Stimulated activated CD8-positive, alpha-beta memory T cell treated with anti-CD3 and anti-CD28 coated beads, Interleukin-2, amount 100 ng/mL, for 1 hour (primary cell): ENCODE data around the gene MYBPC2.
A peak's percentile ranks its signal among the peaks of the same experiment; 100 is the strongest.

Experiments
- DNase-seq, 2 donors: peaks; one replicate each; pipeline ENCODE4 v3.0.0-alpha.2; 2020; ENCODE audit warnings: low read depth in 2 of 2

MYBPC2 gene

DNA sequence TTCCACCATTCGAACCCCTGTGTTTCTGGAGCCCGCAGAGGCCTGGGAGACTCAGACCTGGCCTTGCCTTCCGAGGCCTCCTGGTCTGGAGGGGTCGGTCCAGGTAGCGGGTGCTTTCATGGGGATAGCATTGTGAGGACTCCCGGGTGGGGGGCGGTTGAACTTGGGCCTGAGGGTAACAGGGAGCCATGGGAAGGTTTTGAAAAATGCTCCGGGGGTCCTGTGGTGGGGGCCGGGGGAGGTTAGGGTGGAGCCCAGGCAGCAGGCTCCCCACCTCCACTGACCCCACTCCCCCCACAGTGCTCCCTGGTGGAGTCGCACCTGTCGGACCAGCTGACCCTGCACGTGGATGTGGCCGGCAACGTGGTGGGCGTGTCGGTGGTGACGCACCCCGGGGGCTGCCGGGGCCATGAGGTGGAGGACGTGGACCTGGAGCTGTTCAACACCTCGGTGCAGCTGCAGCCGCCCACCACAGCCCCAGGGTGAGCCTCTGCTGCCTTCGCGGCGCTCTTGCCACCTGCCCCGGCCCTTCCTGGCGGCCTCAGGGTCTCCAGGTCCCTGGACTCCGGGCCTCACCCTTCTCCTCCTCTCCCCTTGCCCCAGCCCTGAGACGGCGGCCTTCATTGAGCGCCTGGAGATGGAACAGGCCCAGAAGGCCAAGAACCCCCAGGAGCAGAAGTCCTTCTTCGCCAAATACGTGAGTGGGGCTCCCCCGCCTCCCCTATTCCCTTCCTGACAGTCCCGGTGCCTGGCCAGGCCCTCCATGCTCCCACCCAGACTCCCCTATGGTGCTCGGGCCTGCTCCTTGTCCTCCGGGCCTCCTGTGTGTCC lies 47.8 kb downstream of the MYBPC2 start:
- no peak for DNase-seq

DNA sequence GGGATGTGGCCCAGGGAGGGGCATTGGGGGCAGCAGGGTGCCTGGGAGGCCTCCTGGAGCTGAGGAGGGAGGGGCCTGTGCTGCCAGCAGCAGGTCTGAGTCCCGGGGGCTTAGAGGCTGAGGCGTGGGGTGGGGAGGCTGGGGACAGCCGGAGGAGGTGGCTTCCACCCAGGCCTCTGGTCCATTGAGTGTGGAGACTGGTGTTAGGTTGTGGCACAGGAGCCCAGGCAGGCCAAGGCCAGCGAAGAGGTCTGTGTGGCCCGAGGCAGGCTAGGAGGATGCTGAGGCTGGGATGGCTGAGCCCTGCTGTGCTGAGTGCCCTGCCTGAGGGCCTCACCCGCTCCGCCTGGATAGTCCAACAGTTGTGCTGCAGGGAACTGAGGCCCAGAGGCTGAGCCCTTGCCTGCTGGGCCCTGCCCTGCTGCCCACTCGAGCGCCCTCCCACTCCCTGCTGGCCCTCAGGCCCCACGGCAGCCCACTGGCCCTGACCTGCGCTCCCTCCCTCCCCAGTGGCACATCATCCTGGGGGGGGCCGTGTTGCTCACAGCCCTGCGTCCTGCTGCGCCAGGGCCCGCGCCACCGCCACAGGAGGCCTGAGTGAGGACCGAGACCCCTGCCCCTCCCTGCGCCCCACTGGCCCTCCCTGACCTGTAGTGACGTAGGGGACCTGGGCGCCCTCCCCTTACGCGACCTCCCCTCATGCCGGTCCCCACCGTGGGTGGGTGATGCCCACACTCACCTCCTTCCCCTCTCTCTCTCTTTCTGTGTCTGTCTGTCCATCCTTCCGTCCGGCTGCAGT lies 48.9 kb downstream of the MYBPC2 start:
- DNase-seq, result no peak

DNA sequence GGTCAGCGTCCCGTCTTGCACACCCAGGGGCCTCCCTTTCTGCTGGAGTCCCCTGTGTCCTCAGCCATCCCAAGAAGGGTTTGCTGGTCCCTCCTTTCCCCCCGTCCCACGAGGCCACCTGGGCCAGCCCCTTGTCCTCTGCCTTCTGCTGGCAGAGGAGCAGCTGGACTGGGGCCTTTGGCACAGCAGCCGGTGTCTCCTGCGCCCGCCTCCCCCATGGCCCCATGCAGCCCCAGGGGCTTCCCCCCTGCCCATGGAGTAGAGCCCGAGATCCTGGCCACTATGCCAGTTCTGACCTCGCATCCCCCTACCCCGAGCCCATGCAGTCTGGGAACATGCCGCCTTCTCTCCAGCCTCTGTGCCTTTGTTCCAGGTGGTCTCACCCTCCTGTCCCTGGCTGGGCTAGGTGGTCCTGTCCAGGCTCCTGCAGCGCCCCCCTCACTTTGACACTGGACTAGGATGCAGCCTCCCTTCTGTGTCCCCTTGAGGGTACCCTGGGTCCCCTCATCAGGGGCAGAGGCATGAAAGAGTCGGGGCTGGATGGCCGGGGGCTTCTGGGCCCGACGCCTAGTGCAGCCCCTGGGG lies 49.7 kb downstream of the MYBPC2 start:
- DNase-seq, result no peak

DNA sequence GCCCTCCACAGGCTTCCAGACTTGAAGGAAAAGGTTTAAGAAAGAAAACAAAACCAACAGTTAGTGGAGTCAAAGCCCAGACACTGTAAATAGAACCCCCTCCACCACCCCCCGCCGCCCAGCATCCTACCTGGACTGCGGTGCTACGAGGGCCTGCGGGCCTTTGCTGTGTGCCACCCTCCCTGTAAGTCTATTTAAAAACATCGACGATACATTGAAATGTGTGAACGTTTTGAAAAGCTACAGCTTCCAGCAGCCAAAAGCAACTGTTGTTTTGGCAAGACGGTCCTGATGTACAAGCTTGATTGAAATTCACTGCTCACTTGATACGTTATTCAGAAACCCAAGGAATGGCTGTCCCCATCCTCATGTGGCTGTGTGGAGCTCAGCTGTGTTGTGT lies 50.2 kb downstream of the MYBPC2 start:
- no peak for DNase-seq

DNA sequence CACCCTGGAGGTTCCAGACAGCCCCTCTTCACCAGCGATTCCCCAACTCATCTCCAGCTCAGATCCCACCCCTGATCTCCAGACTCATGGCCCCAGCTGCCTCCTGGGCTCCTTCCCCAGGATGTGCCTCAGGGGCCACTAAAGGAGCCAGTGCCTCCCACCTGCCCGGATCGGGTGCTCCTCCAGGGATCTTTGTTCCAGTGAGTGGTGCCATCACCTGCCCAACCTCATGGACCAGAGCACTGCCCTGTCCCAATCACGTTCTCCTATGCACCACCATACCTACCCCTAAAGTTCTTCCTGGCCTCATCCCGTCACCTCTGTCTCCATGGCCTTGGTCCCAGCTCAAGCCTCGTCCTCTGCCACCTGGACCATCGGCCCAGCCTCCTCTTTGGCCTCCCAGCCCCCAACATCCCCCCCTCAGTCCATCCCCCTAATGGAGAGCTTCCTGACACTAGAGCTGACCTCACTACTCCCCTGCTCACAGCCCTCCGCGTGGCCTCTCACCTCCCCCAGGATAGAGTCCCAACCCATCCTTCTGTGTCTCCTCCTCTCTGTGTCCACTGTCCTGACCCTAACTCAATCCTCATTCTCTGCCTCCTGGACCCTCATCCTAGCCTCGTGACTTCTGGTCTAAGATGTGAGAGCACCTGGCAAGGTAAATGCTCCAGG lies 52.7 kb downstream of the MYBPC2 start:
- no peak for DNase-seq

DNA sequence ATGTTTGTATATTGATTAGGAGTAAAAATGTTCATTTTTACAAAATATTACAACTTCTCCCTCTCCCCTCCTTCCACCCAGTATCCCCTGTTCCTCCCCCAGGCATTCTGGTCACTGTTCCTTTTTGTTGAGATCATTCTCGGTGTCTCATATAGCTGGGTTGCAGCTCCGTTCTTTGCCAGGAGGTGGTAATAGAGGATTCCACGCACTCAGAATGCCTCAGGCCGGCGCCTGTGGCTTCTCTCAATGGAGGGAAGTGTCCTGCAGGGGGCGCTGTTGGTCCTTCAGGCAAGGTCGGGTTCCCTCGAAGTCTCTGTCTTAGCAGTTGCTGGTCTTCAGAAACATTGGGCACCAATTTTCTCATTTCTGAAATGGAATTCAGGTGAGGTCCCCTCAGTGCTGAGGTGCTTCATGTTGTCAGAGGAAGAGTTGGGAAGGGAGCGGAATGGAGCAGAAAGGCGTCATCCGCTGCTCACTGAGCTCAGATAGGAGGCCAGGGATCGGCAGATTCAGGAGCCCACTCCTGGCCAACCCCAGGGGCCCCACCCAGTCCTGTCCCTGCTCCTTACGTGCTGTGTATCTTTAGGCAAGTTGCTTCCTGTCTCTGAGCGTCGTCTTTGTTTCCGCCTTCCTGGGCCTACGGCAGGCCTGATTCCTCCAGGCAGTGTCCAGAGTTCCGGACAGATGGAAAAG lies 54.3 kb downstream of the MYBPC2 start:
- DNase-seq, result peak in 1 of 2 donors; percentile 17

DNA sequence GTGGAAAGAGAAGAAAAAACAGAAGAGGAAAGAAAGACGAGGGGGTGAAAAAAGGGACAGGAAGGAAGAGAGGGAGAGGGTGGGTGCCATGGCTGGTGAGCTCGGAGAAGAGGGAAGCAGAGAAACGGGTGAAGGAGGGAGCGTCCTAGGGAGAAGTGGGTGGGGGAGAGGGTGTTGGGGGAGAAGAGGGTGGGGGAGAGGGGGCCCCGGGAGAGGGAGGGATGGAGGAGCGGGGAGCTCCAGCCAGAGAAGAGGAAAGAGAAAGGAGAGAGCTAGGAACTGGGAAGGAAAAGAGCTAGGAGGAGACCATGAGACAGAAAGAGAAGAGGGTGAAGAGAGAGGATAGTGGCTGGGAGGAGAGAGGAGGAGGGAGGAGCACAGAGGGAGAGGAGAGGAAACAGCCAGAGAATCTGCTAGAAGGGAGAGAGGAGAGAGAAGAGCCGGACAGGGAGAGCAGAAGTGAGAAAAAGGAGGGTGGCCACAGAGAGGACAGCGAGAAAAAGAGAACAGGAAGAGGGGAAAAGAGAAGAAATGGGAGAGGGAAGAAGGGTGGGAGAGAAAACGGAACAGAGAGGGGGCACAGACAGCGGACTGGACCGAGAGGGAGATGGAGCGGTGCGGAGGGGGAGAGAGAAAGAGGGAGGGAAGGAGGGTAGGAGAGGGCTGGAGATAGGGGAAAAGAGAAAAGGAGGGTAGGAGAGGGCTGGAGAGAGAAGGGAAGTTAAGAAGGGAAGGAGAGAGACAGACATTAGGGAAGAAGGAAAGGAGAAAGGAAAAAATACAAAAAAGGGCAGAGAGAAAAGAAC lies 55.9 kb downstream of the MYBPC2 start:
- no peak for DNase-seq

DNA sequence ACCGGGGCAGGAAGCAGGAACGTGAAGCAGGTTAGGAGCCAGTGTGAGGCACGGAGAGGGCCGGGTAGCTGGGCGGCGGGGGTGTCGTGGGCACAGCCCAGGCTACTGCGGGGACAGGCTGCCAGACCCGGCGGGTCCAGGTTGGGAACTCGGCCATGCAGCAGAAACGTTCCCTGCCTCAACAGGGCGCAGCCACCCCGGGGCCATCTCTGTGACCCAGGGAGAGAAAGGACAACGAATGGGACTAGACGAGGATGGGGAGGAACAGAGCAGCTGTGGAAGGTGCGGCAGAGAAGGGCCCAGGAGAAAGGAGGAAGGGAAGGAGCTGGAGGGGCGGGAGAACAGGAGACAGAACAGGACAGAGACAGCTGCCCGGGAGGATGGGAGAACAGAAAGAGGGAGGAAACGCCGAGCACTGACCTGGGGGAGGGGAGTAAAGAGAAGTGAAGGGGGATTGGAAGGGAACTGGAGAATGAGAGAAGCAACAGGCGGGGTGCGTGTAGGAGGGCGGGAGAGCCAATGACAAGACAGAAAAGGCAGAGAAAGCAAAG lies 56.8 kb downstream of the MYBPC2 start:
- no peak for DNase-seq

DNA sequence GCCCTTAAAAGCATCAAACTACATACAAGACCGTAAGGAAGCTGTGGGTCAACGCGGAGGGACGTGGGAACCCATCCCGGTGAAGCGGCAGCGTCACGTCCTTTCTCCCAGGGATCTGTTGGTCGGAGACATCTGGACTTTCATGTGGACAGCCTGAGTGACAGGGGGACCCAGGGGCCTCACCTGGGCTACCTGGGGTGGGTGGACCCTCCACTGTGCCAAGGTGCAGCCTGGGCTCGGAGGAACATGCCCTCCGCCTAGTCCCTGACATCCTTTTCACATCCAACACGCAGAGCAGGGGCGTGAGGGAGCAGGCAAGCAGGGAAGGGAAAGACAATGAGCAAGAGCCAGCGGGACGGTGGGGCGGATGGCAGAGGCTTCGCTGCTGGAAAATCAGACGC lies 57.7 kb downstream of the MYBPC2 start:
- no peak for DNase-seq

DNA sequence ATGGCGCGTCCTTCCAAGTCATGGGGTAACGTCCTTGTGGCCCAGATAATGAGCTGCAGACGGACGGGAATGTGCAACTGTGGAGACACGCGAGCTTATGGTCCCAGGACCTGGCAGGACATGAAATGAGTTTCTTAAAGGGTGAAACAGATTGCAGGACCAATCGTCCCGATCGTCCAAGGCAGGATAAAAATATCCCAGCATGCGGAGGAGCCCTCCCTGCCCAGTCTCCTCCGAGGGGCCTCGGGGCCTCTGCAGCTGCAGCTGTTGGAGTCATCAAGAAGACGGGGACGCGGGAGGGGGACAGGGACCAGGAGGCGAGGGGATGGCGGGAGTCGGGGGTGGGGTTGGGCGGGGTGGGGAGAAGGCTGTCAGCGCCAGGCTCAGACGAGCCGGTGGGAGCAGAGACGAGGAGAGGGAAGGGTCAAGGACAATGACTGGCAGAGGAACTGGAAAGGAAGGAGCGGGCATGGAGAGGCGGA lies 58.3 kb downstream of the MYBPC2 start:
- DNase-seq, result no peak

DNA sequence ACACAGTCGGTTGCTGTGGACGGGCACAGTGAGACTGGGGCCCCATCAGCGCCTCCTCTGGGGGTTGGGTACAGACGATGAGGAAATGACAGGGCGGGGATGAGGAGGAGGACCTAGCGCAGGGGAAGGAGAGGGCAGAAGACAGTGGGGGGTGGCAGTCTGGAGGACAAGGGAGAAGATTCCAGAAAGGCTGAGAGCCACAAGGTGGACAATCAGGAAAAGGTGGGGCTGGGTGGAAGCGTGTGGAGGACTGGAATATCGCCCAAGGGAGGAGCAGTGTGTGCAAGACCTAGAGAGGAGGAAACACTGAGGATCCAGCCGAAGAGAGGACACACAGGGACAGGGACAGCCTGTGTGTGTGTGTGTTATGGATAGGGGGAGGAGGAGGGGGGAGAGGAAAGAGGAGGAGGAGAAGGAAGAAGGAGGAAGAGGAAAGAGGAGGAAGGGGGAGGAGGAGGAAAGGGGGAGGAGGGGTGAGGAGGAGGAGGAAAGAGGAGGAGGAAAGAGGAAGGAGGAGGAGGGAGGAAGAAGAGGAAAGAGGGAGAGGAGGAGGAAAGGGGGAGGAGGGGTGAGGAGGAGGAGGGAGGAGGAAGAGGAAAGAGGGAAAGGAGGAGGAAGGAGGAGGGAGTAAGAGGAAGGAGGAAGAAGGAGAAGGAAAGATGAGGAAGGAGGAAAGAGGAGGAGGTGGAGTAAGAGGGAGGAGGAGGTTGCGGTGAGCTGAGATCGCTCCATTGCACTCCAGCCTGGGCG lies 59.8 kb downstream of the MYBPC2 start:
- DNase-seq, result no peak

DNA sequence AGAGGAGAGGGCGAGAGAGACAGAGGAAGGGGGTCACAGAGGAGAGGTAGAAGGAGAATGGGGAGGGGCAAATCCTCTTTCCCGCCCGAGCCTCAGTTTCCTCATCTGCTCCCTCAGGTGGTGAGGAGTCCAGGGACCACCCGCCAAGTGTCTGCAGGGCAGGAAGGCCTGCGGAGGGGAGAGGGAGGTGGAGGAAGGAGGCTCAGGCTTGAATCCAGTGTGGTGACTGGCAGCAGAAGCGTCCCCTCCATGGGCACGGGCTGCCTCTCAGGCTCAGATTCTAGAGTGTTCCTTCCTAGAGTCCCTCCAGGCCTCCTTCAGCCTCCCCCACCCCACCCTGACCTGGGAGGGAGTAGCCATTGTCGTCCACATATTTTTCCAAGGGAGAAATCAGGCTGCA lies 60.5 kb downstream of the MYBPC2 start:
- DNase-seq, result no peak

DNA sequence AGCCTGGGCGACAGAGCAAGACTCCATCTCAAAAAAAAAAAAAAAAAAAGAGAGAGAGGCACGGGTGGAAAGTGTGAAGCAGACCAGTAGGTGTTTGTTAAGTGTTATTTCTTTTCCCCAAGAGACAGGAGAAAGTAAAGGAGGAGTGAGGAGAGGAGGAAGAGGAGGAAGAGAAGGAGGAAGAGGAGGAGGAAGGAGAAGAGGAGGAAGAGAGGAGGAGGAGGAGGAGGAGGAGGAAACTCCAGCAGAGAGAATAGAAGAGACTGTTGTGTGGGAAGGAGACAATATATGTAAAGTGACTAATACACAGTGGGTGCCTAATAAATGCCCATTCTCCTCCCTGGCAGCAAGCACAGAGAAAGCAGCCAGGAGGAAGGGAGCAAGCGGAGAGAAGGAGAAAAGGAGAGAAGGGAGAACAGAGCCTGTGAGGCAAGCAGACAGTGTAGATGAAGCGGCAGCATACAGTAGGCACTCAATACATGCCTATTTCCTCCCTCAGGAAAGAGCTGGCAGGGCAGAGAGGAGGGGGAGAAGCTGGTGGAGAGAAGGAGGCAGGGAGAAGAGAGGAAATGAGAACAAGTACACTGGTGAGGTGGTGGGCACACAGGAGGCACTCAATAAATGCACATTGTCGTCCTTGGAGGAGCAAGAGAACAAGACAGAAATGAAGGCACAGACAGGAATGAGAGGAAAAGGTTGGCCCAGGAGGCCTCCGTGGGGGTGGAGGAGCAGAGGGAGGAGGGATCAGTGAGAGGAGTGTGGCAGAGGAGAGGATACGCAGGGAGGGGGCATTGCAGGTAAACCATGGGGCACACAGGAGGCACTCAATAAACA lies 61.7 kb downstream of the MYBPC2 start:
- no peak for DNase-seq

DNA sequence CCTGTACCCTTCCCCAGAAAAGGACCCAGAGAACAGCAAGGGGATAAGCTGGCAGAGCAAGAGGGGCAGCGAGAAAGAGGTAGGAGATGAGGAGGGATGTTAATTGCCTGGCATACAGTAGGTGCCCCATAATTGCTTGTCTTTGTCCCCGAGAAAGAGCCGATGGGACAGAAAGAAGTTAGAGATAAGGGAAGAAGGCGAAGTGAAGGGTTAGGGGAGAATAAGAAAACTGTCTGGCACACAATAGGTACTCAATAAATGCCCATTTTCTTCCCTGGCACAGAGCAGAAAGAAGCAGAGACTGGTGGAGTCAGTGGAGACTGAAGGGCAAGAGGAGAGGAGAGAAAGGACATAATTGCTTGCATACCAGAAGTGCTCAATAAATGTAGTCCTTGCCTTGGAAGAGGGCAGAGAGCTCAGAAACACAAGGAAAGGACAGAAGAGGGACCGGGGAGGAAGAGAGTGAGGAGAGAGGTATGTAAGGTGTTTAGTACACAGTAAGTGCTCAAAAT lies 62.4 kb downstream of the MYBPC2 start:
- DNase-seq, result no peak

DNA sequence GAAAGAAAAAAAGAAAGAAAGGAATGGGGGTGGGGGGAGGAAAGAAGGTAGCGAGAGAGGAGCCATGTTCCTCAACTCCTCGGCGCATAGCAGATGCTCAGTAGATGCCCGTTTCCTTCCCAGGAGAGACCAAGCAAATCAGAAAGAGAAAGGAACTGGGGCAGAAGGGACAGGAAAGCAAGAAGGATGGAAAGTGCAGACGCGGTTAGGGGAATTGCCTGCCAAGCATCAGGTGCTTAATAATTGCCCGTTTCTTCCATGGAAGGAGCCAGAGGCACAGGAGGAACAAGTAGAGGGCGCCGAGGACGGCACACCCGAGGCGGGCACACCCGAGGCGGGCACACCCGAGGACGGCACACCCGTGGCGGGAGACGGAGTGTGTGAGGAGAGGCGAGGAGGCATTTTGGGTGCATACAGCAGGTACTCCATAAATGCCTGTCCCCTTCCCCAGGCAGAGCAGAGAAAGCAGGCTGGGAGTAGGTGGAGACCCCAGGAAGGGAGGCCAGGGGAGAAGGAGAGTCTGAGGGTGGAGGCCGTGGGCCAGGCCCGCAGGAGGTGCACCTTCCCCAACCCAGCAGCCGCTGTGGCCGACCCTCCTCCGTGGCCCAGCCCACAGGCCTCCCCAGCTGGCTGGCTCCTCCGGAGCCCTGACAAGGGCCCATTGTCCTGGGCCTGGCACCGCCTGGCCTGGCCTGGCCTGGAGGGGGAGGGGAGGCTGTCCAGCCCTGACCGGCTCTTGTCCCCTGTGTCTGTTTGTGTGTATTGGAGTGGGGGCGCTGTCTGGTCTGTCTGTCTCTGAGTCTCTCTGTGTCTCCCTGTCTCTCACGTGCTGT lies 63.7 kb downstream of the MYBPC2 start:
- no peak for DNase-seq

DNA sequence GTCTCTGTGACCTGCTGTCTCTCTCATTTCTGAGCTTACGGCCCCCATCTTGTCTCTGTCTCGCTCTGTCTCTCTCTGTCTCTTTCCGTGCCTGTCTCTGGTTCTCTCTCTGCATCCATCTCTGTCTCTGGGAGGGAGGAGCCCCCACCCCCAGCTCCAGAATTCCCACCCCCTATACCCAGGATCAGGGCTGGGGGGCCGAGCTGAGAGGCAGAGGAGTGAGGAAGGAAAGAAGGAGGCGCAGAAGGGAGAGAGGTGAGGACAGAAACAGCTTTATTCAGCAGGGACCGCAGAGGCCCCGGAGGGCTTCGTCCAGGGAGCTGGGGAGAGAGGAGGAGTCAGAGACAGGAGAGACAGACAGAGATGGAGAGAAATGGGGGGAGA lies 64.3 kb downstream of the MYBPC2 start:
- DNase-seq, result no peak

DNA sequence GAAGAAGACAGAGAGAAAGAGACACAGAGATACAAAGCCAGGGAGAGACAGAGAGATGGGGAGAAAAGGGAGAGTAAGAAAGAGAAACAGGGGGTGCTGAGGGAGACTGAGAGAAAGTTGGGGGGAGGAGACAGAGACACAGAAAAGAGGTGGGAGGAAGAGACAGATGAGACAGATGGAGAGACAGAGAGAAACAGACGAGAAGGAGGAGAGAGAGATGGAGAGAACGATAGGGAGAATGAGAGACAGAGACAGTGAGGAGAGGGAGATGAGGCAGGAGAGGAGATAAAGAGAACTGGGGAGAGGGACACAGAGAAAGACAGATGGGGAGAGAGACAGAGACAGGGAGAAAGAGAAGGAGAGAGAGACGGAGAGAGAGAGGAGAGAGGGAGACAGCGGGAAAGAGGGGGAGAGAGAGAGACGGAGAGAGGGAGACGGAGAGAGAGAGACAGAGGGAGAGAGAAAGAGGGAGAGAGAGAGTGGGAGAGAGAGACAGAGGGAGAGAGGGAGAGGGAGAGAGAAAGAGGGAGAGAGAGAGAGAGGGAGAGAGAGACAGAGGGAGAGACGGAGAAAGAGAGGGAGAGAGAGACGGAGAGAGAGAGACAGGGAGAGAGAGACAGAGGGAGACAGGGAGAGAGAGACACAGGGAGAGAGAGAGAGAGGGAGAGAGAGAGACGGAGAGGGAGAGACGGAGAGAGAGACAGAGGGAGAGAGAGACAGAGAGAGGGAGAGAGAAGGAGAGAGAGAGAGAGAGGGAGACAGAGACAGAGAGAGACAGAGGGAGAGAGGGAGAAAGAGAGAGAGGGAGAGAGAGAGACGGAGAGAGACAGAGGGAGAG lies 65.7 kb downstream of the MYBPC2 start:
- no peak for DNase-seq
